ENCODE measurements around the gene EMC1. TPM values are rescaled to one million over a fixed set of nuclear protein-coding genes. Genes with fewer than 3 reads are reported as not detected.
"Not testable (repeated sequence)": the region's sequence is repeated elsewhere in the genome, so short reads cannot be mapped to it uniquely, and the experiment has no call there.

Gene EMC1
- total RNA-seq, 1 donor from 2014 or later = 28.0 TPM

- Histone ChIP-seq H3K27me3 (no peaks in the 10 kb centered on the region), H3K4me3 (no peak overlapping the region), H3K4me1 (no peaks in the 10 kb centered on the region), H3K9me3 (no peaks in the 10 kb centered on the region), H3K27ac (no peak overlapping the region), H3K36me3 (peaks cover 0 to 67% of the 10 kb centered on the region in 2 donors)
- no peak for TF ChIP-seq POLR2A (IDR thresholded peaks at IDR 0.05)
- TF ChIP-seq CTCF (IDR thresholded peaks at IDR 0.05) = no peak
- no peak for TF ChIP-seq POLR2AphosphoS5 (IDR thresholded peaks at IDR 0.05; ENCODE audit: insufficient read depth in 1 of 2, low read depth in 1 of 2)
- DNase-seq (ENCODE audit: extremely low spot score in 2 of 2) = no peak
- intact Hi-C loops (cut with DNase I) = loop anchor here (10.0 kb wide), 1 partner anchor 435 kb away; no protein-coding TSS in a partner anchor
These were observed 31.9 kb downstream of the EMC1 start for GRCh38 chr1:19219451-19219850.

GRCh38 chr1:19216585-19216984 lies 34.7 kb downstream of the EMC1 start:
- Histone ChIP-seq H3K4me1 (peaks cover 12% of the 10 kb centered on the region), H3K36me3 (peaks cover 0 to 43% of the 10 kb centered on the region in 2 donors)
- not testable (repeated sequence) for DNase-seq (ENCODE audit: extremely low spot score in 2 of 2); H3K4me3 ChIP-seq; H3K9me3 ChIP-seq; H3K27me3 ChIP-seq; H3K27ac ChIP-seq
- intact Hi-C loops (cut with DNase I) = loop anchor here (10.0 kb wide), 1 partner anchor 438 kb away; no protein-coding TSS in a partner anchor

GRCh38 chr1:19213580-19213979 lies 37.7 kb downstream of the EMC1 start:
- TF ChIP-seq CTCF (IDR thresholded peaks at IDR 0.05) (no peak), POLR2AphosphoS5 (IDR thresholded peaks at IDR 0.05; ENCODE audit: insufficient read depth in 1 of 2, low read depth in 1 of 2) (no peak), POLR2A (IDR thresholded peaks at IDR 0.05) (no peak)
- peaks cover 0 to 16% of the 10 kb centered on the region in 2 donors for H3K36me3 ChIP-seq
- H3K9me3 ChIP-seq = no peaks in the 10 kb centered on the region
- H3K27me3 ChIP-seq = no peaks in the 10 kb centered on the region
- no peak overlapping the region for H3K27ac ChIP-seq
- H3K4me3 ChIP-seq = no peak overlapping the region
- DNase-seq (ENCODE audit: extremely low spot score in 2 of 2) = no peak
- intact Hi-C loops (cut with DNase I) = loop anchor here (10.0 kb wide), 1 partner anchor 441 kb away; no protein-coding TSS in a partner anchor
- peaks cover 32% of the 10 kb centered on the region for H3K4me1 ChIP-seq

- H3K27ac ChIP-seq = no peak overlapping the region
- peaks cover 0 to 11% of the 10 kb centered on the region in 2 donors for H3K36me3 ChIP-seq
- DNase-seq (ENCODE audit: extremely low spot score in 2 of 2) = no peak
- no peaks in the 10 kb centered on the region for H3K9me3 ChIP-seq
- H3K4me1 ChIP-seq = peaks cover 46% of the 10 kb centered on the region
- H3K27me3 ChIP-seq = no peaks in the 10 kb centered on the region
- TF ChIP-seq POLR2AphosphoS5 (IDR thresholded peaks at IDR 0.05; ENCODE audit: insufficient read depth in 1 of 2, low read depth in 1 of 2) (no peak), CTCF (IDR thresholded peaks at IDR 0.05) (no peak), POLR2A (IDR thresholded peaks at IDR 0.05) (no peak)
- intact Hi-C loops (cut with DNase I) = loop anchor here (10.0 kb wide), 1 partner anchor 443 kb away; no protein-coding TSS in a partner anchor
- H3K4me3 ChIP-seq = no peak overlapping the region
These were observed 39.2 kb downstream of the EMC1 start for GRCh38 chr1:19212167-19212566.

GRCh38 chr1:19210772-19211549 lies 40.4 kb downstream of the EMC1 start:
- Histone ChIP-seq H3K4me1 (peaks cover 57% of the 10 kb centered on the region), H3K9me3 (no peaks in the 10 kb centered on the region), H3K27me3 (no peaks in the 10 kb centered on the region), H3K27ac (peak overlapping the region; percentile 98), H3K36me3 (no peaks in the 10 kb centered on the region), H3K4me3 (peak overlapping the region; percentile 80 to 99)
- intact Hi-C loops (cut with DNase I) = loop anchor here (10.0 kb wide), 1 partner anchor 444 kb away; no protein-coding TSS in a partner anchor
- TF ChIP-seq CTCF (IDR thresholded peaks at IDR 0.05) = no peak
- TF ChIP-seq POLR2AphosphoS5 (IDR thresholded peaks at IDR 0.05; ENCODE audit: insufficient read depth in 1 of 2, low read depth in 1 of 2) = no peak
- TF ChIP-seq POLR2A (IDR thresholded peaks at IDR 0.05) = no peak
- DNase-seq (ENCODE audit: extremely low spot score in 2 of 2) = no peak
